Midbrain (tissue), 1 donor: Measurements from ENCODE around the gene LY6G6C.
"Not testable (repeated sequence)": the region's sequence is repeated elsewhere in the genome, so short reads cannot be mapped to it uniquely, and the experiment has no call there.

ENCODE experiments used
- DNase-seq: peaks from one replicate; lab custom pipeline; 2025; lab: John Stamatoyannopoulos, UW

Gene LY6G6C

DNA sequence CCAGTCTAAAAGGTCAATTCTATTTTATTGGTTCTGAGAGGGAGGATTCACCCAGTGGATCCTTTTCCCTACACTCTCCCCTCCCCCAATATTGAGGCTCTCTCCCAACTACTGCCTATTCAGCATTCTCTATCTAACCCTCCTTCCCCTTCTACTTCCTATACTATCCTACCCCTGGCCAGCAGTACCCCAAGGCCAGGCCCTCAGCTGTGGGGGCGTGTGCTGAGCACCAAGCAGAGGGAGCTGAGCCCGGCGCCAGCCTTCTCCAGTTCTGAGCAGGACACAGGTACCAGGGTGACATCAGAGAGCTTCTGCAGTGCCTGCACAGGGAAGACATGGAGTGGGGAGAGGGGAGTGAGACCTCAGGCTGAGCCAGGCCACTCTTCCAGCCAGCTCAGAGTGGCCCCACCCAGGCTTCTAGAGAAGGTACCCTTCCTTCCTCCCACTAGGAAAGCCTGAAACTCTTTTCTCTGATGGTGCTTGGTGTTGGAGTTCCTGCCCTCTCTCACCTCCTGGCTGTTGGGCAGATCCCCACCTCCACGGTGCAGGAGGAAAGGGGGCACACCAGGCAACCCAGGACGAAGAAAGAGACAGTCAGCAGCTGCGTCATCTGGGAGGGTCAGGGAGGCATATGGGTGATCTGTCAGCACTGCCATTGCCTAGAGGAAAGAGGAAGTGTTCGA, 5.6 kb upstream of the LY6G6C start:
- no peak for DNase-seq

GRCh38 chr6:31725502-31726350, 4.2 kb upstream of the LY6G6C start:
- DNase-seq: no peak

- DNase-seq: no peak
Observed at GRCh38 chr6:31723980-31724691, 2.6 kb upstream of the LY6G6C start.

DNA sequence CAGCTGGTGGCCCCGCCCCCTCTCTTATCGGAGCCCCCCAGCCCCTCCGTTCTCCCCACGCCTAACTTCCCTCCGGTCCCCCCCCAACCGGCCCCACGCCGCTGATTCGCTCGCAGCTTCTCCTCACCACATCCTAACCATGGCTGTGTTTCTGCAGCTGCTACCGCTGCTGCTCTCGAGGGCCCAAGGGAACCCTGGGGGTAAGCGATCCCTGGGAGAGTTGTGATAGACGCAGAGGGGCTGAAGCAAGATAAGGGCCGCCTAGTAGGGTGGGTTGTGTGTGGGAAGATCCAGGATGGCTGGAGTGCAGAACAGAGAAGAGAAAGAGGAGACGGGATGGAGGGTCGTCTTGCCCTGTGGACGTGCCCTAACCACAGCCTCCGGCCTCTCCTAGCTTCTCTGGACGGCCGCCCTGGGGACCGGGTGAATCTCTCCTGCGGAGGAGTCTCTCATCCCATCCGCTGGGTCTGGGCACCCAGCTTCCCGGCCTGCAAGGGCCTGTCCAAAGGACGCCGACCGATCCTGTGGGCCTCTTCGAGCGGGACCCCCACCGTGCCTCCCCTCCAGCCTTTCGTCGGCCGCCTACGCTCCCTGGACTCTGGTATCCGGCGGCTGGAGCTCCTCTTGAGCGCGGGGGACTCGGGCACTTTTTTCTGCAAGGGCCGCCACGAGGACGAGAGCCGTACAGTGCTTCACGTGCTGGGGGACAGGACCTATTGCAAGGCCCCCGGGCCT, 1.9 kb upstream of the LY6G6C start, which contains the start of gene MPIG6B:
MPIG6B (plus strand) TSS at position 129 of the 735 bp plus-strand sequence; CDS start at position 140, 11 bp downstream.
- no peak for DNase-seq

GRCh38 chr6:31722173-31722572, 627 bp upstream of the LY6G6C start:
- DNase-seq: no peak

GRCh38 chr6:31720196-31720770, 1.3 kb downstream of the LY6G6C start:
- no peak for DNase-seq

- no peak for DNase-seq
Observed at GRCh38 chr6:31719001-31719400, 2.5 kb downstream of the LY6G6C start.

DNA sequence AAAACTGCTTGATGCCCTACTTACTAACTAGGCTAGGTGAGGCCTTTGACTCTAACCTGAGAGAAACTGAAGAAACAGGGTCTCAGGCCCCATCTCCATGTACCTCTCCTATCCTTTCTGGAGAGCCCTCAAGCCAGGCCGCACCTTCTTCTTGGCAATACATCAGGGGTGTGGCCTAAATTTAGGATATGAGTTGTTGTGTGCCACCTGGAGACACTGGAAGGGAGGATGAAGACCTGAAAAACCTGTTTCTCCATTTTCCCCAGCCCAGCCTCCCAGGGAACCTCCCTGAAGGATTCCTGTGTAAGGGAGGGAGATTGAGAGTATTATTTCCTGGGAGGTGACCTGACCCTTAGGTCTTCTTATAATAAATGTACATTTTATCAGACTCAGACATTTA, 3.3 kb downstream of the LY6G6C start:
- no peak for DNase-seq

DNA sequence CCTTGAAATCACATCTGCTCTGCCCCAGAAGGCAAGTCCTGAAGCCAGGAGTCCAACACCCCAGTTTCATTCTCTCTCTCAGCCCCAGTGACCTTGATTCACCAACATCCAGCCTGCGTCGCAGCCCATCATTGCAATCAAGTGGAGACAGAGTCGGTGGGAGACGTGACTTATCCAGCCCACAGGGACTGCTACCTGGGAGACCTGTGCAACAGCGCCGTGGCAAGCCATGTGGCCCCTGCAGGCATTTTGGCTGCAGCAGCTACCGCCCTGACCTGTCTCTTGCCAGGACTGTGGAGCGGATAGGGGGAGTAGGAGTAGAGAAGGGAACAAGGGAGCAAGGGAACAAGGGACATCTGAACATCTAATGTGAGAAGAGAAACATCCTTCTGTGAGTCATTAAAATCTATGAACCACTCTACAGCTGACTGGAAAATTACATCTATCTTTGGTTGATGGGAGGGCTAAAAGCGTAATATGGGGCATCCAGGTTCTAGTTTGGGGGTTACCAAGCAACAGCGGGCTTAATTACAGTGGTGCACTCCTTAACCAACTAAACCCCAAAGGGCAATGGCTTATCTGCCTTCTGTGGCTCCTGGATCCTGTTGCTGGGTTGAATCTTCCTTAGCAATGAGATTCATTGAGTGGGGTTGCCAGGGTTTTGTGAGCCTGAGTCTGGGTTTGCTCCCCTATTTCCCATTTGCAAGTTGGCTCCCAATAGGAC, 3.9 kb downstream of the LY6G6C start:
- no peak for DNase-seq

GRCh38 chr6:31715022-31715958, 6.3 kb downstream of the LY6G6C start, which contains the start of gene LY6G6D:
LY6G6D (plus strand) TSS chr6:31715348; CDS start chr6:31715356, 8 bp downstream.
- no peak for DNase-seq

GRCh38 chr6:31713991-31714684, 7.4 kb downstream of the LY6G6C start:
- DNase-seq: no peak

DNA sequence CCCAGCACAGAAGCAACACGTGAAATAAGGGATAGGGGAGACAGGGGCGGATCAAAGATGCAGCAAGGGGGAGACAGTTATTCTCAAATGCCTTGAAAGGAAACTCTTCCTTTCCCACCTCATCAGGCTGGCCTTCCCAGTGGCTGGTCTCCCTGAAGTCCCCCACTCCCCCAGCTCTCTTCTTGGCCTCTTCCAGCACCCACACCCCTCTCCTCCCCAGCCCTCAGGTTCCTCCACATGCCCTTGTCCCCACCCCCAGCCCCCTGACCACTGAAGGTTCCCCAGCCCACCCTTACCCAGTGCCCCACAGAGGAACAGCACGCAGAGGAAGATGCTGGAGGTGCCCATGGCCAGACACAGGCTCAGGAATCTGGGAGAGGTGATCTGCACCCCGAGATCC, 8.1 kb downstream of the LY6G6C start:
- no peak for DNase-seq

- no peak for DNase-seq
Observed at GRCh38 chr6:31712296-31712695, 9.2 kb downstream of the LY6G6C start.

DNA sequence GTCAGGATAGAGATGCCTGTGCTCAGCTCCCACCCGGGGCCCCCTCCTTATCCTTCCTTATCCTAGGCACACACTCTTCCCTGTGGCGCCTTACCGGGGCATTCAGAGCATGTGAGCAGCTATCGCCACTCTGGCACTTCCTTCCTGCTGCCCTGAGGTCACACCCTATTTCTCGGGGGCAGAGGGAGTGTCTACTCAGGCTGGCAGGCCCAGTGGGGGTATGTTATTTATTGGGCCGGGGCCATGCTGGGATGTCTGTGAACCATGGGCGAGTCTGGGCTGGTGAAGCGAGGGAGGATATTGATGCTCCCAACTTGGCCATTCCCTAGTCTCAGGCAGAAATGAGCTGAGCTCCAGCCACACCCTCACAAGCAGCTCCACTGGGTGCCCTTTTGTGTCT, 10.3 kb downstream of the LY6G6C start:
- no peak for DNase-seq

DNA sequence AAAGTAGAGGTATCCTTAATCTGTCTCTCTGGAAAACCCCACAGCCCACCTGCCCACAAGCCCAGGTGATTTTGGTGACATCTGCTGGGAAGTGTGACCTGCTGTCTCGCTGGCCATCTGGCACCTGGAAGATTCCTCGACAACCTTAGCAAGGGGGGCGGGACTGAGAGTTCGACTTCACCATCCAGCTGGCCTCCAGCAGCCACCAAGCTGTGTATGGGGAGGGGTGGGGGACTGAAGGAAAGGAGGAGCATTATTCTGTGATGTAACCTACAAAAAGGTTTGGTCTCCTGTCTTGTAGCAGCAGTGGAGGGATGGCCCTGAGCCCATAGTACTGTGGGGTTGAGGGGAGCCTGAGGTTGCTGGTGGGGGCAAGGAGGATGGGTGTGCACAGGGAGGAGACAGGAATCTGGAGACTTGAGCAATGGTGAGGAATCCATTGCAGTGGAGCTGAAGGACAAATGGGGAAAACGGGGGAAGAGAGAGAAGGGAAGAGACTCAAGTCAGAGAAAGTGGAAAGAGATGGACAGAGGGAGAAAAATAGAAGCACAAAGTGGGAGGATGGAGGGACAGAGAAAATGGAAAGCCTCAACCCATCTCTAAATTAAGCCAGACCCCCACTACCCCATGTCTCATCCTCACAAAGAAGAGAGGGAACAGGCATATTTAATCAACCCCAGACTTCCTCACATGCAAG, 10.9 kb downstream of the LY6G6C start:
- DNase-seq: no peak

- not testable (repeated sequence) for DNase-seq
Observed at GRCh38 chr6:31709157-31709556, 12.4 kb downstream of the LY6G6C start.

GRCh38 chr6:31708224-31708623, 13.3 kb downstream of the LY6G6C start:
- no peak for DNase-seq

DNA sequence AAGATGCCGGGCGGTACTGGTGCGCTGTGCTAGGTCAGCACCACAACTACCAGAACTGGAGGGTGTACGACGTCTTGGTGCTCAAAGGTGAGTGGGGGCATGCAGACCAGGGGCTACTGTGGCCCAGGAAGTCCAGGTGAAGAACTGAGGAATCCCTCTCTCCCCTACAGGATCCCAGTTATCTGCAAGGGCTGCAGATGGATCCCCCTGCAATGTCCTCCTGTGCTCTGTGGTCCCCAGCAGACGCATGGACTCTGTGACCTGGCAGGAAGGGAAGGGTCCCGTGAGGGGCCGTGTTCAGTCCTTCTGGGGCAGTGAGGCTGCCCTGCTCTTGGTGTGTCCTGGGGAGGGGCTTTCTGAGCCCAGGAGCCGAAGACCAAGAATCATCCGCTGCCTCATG, 13.8 kb downstream of the LY6G6C start:
- no peak for DNase-seq
